HG03457 (cell line): Measurements from ENCODE around the gene NSD1.

ENCODE experiments used
- ATAC-seq: cut with Tn5 transposase; IDR thresholded peaks from one replicate; pipeline ENCODE4 v1.9.1; 2021; ENCODE audit warnings: moderate number of reproducible peaks; ENCODE audit not compliant: unreplicated experiment

Gene NSD1

DNA sequence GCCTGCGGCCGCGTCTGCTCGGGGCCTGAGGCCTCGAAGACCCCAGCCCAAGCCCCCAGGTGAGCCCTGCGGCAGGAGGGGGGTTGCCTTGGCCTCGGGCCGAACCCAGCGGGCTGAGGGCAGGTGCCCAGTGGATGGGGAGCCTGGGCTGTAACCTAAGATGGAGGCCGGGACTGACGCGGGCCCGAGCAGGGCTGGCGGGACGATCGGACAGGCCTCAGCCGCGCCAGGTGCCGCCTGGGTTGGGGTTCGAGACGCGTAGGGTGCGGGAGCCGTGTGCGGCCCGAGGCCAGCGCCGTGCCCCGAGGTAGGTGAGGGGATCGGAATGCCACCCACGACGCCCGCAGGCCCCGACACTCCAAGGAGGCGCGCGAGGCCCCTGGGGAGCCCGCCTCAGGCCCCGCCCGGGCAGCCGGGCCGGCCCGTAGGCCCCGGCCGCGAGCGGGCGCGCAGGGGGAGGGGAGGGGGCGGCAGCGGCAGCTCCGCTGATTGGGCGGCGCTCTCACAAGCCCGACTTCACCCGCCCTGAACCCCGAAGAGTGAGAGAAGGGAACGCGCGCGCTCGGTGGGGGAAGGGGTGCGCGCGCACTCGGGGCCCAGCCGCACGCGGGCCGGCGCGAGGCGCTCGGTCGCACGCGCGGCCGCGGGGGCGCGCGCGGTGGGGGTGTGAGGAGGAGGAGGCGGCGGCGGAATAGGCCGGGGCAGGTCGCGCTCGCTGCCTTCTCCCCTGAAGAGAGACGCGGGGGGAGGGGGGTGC, at the start of gene NSD1:
TSS of gene NSD1 (plus strand) at position 678 of the 757 bp plus-strand sequence. CDS start 1,331 bp downstream, outside the sequence.
- peak; percentile 50 for ATAC-seq

DNA sequence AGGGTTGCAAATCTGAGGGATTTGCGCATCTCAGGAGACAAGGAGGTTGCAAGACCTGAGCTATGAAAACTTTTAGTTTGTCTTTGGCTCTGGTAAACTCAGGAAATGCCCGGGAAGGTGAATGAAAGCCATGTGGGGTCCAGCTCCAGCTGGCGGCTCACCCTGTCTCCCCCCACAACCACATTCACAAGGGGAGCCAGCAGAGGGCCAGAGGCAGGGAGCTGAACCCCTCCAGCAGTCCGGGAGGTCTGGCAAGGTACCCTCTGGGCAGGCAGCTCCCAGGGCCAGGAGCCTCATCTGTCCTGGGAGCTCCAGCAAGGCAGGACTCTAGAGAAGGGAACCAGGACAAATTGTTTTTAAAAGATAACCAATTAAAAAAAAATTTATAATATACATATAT, 49.4 kb upstream of the NSD1 start:
- no peak for ATAC-seq

GRCh38 chr5:177085985-177086653, 47.5 kb upstream of the NSD1 start:
- ATAC-seq, result no peak

- ATAC-seq, result peak; percentile 56
Observed at GRCh38 chr5:177086654-177087397, 46.7 kb upstream of the NSD1 start, which contains the start of gene FGFR4. TSS of gene FGFR4 (plus strand) at chr5:177086915. CDS start at chr5:177089603, 2,688 bp downstream.

DNA sequence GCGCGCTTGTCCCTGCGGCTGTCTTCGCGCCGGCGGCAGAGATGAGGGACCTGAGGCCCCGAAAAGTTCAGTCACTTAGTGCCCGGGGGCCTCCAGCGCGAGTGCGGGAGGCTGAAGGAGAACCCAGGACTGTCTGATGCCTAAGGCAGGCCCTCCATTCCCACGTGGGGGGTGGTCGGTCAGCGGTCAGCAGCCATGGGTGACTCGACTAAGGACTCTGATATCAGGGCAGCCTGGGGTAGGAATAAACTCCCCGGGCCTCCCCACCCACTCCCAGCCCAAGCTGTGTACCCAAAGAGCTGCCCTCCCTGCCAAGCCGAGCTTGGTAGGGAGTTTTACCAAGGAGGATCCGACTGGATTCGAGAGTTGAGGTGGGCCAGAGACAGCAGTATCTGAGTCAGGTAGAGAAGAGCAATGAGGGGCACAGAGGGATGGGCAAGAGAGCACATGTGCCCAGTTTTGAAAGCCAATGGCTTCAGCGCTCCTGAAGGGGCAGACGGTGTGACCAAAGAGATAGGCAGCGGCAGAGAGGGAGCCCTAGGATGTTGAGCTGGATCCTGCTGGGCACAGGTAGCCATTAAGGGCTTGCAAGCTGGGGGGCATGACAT, 46.1 kb upstream of the NSD1 start:
- no peak for ATAC-seq

DNA sequence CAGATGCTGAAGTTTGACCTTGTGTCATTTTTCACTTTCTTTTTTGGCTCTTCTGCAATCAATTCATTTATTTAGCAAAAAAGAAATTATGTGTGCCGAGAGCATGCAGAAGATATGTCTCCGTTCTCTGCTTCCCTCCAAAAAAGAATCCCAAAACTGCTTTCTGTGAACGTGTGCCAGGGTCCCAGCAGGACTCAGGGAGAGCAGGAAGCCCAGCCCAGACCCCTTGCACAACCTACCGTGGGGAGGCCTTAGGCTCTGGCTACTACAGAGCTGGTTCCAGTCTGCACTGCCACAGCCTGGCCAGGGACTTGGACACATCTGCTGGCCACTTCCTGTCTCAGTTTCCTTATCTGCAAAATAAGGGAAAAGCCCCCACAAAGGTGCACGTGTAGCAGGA, 44.4 kb upstream of the NSD1 start:
- no peak for ATAC-seq

- ATAC-seq, result no peak
Observed at GRCh38 chr5:177089825-177090641, 43.5 kb upstream of the NSD1 start.

DNA sequence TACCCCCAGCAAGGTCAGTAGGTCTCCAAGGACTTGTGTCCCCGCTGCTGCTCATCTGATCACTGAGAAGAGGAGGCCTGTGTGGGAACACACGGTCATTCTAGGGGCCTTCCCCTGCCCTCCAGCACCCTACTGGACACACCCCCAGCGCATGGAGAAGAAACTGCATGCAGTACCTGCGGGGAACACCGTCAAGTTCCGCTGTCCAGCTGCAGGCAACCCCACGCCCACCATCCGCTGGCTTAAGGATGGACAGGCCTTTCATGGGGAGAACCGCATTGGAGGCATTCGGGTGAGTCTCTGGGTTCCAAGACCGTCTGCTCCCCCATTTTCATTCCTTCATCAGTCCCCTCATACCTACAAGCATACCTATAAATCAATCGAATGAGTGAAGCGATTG, 42.8 kb upstream of the NSD1 start:
- ATAC-seq, result no peak

DNA sequence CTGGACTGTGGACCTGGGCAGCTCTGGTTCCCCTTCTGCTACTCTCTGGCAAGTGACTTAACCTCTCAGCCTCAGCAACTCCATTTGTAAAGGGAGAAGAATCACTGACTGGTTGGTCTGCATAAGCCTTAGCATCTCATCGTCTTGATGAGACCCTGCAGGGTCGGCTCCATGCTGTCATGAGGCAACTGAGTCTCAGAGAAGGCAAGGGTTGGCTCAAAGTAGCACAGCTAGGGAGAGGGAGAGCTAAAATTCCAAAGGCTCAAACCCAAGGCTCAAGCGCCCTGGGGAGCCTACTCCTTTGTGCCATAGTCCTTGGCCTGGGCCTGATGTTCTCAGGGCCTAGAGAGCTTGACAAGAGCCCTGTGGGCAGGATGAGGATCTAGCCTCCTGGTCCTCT, 42.3 kb upstream of the NSD1 start:
- no peak for ATAC-seq

GRCh38 chr5:177092178-177093081, 41.1 kb upstream of the NSD1 start:
- no peak for ATAC-seq

- ATAC-seq, result no peak
Observed at GRCh38 chr5:177093082-177093712, 40.4 kb upstream of the NSD1 start.

GRCh38 chr5:177093803-177094202, 39.8 kb upstream of the NSD1 start:
- no peak for ATAC-seq

- no peak for ATAC-seq
Observed at GRCh38 chr5:177094224-177095087, 39.1 kb upstream of the NSD1 start.

DNA sequence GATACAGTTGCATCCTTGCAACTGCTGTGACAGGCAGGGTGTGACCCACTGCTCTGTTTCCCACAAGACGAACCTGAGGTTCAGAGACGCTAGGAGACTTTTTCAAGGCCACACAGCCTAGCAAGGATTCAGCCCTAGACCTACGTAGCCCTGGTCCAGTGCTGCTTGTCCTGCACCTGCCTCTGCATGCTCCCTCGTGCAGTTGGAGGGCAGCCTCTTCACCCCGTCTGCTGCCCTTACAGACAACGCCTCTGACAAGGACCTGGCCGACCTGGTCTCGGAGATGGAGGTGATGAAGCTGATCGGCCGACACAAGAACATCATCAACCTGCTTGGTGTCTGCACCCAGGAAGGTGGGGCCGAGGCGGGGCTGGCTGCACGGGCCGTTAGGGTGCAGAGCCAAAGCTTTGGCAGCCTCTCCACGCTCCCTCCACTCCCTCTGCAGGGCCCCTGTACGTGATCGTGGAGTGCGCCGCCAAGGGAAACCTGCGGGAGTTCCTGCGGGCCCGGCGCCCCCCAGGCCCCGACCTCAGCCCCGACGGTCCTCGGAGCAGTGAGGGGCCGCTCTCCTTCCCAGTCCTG, 38.4 kb upstream of the NSD1 start:
- no peak for ATAC-seq

- ATAC-seq, result no peak
Observed at GRCh38 chr5:177096162-177097015, 37.2 kb upstream of the NSD1 start.
